ENCODE data around the gene DCT.
A peak's percentile ranks its signal among the peaks of the same experiment; 100 is the strongest.

- TF ChIP-seq CTCF (IDR thresholded peaks at IDR 0.05; ENCODE audit: low read length) (peak; percentile 18), EZH2phosphoT487 (IDR thresholded peaks at IDR 0.05; ENCODE audit: low read length) (no peak), EZH2 (optimal IDR thresholded peaks at IDR 0.05; ENCODE audit: low read depth, low read length) (no peak)
Measured at GRCh38 chr13:94416454-94417080, 62.9 kb downstream of the DCT start.
